Liver (tissue), 9 donors: ENCODE data around the gene CDHR2. TPM values are rescaled to one million over a fixed set of nuclear protein-coding genes. Genes with fewer than 3 reads are reported as not detected.

Experiments
- DNase-seq: peaks from one replicate; pipeline ENCODE4 v3.0.0-alpha.2; 2017; ENCODE audit warnings: low spot score
- H3K27ac ChIP-seq, 2 donors: one replicate each; pipeline ENCODE4 v1.7.0; 2013; ENCODE audit warnings: inconsistent platforms in 2 of 2, low read length in 2 of 2, control low read depth in 1 of 2, low read depth in 1 of 2, mild to moderate bottlenecking in 1 of 2
- H3K27me3 ChIP-seq, 4 donors: one replicate each; pipeline versions ENCODE4 v1.6.1 to v1.7.0; 2013; ENCODE audit warnings: low read length in 3 of 4, inconsistent platforms in 1 of 4, mild to moderate bottlenecking in 1 of 4, moderate library complexity in 1 of 4; ENCODE audit not compliant: control insufficient read depth in 4 of 4, insufficient read depth in 4 of 4
- H3K36me3 ChIP-seq, 4 donors: one replicate each; pipeline versions ENCODE4 v1.6.1 to v1.7.0; 2013; ENCODE audit warnings: low read length in 3 of 4, mild to moderate bottlenecking in 3 of 4, low read depth in 1 of 4, moderate library complexity in 1 of 4; ENCODE audit not compliant: control insufficient read depth in 4 of 4, insufficient read depth in 3 of 4
- H3K4me1 ChIP-seq, 4 donors: one replicate each; pipeline versions ENCODE4 v1.6.1 to v1.7.0; 2013; ENCODE audit warnings: low read length in 3 of 4, mild to moderate bottlenecking in 3 of 4, moderate library complexity in 1 of 4; ENCODE audit not compliant: control insufficient read depth in 4 of 4, insufficient read depth in 4 of 4
- H3K4me3 ChIP-seq, 3 donors: one replicate each; pipeline versions ENCODE4 v1.6.1 to v1.7.0; 2013; ENCODE audit warnings: low read length in 3 of 3, control low read depth in 1 of 3, low read depth in 1 of 3, mild to moderate bottlenecking in 1 of 3
- H3K9ac ChIP-seq, 2 donors: one replicate each; pipeline ENCODE4 v1.7.0; 2013; ENCODE audit warnings: low read length in 2 of 2, mild to moderate bottlenecking in 2 of 2, moderate library complexity in 2 of 2, control low read depth in 1 of 2, low read depth in 1 of 2
- H3K9me3 ChIP-seq, 4 donors: one replicate each; pipeline versions ENCODE4 v1.6.1 to v1.7.0; 2013; ENCODE audit warnings: low read length in 3 of 4; ENCODE audit not compliant: control insufficient read depth in 4 of 4
- ATF3 ChIP-seq: IDR thresholded peaks from 2 replicates; pipeline ENCODE4 v1.6.1; 2016; ENCODE audit warnings: antibody characterized with exemption
- CTCF ChIP-seq: fragments of 150-350 bp; IDR thresholded peaks from 2 replicates; pipeline ENCODE4 v1.5.1; 2017; ENCODE audit warnings: improper control_type of control experiment, low read depth, low read length; ENCODE audit not compliant: missing input control
- EGR1 ChIP-seq, 2 donors: IDR thresholded peaks; 2 replicates each; pipeline ENCODE4 v1.6.1; 2016 to 2018; ENCODE audit warnings: antibody characterized with exemption in 2 of 2, low read depth in 2 of 2
- FOXA1 ChIP-seq: IDR thresholded peaks from 2 replicates; pipeline ENCODE4 v1.6.1; 2016; ENCODE audit warnings: antibody characterized with exemption
- FOXA2 ChIP-seq: IDR thresholded peaks from 2 replicates; pipeline ENCODE4 v1.6.1; 2016; ENCODE audit warnings: antibody characterized with exemption
- GABPA ChIP-seq, 2 donors: IDR thresholded peaks in 1 of 2; conservative IDR thresholded peaks in 1 of 2; 2 replicates each; pipeline ENCODE4 v1.6.1; 2016; ENCODE audit warnings: antibody characterized with exemption in 2 of 2, mild to moderate bottlenecking in 1 of 2, moderate library complexity in 1 of 2
- HNF4A ChIP-seq, 2 donors: conservative IDR thresholded peaks; 2 replicates each; pipeline ENCODE4 v1.6.1; 2016; ENCODE audit warnings: antibody characterized with exemption in 2 of 2, mild to moderate bottlenecking in 2 of 2
- HNF4G ChIP-seq: IDR thresholded peaks from 2 replicates; pipeline ENCODE4 v1.6.1; 2016; ENCODE audit warnings: antibody characterized with exemption
- JUND ChIP-seq, 2 donors: IDR thresholded peaks; 2 replicates each; pipeline ENCODE4 v1.6.1; 2016; ENCODE audit warnings: antibody characterized with exemption in 2 of 2
- MAX ChIP-seq: IDR thresholded peaks from 2 replicates; pipeline ENCODE4 v1.6.1; 2016; ENCODE audit warnings: antibody characterized with exemption
- NR2F2 ChIP-seq: IDR thresholded peaks from 2 replicates; pipeline ENCODE4 v1.6.1; 2016; ENCODE audit warnings: antibody characterized with exemption
- RAD21 ChIP-seq, 2 donors: IDR thresholded peaks; 2 replicates each; pipeline ENCODE4 v1.6.1; 2016; ENCODE audit warnings: antibody characterized with exemption in 2 of 2, mild to moderate bottlenecking in 2 of 2
- REST ChIP-seq: IDR thresholded peaks from 2 replicates; pipeline ENCODE4 v1.6.1; 2016; ENCODE audit warnings: antibody characterized with exemption, mild to moderate bottlenecking
- RXRA ChIP-seq, 2 donors: IDR thresholded peaks; 2 replicates each; pipeline ENCODE4 v1.6.1; 2017 to 2018; ENCODE audit warnings: antibody characterized with exemption in 2 of 2, mild to moderate bottlenecking in 1 of 2
- SP1 ChIP-seq: IDR thresholded peaks from 2 replicates; pipeline ENCODE4 v1.6.1; 2018; ENCODE audit warnings: antibody characterized with exemption, mild to moderate bottlenecking
- TAF1 ChIP-seq: conservative IDR thresholded peaks from 2 replicates; pipeline ENCODE4 v1.6.1; 2016; ENCODE audit warnings: antibody characterized with exemption, mild to moderate bottlenecking
- YY1 ChIP-seq: IDR thresholded peaks from 2 replicates; pipeline ENCODE4 v1.6.1; 2016; ENCODE audit warnings: antibody characterized with exemption, mild to moderate bottlenecking
- ZBTB33 ChIP-seq: IDR thresholded peaks from 2 replicates; pipeline ENCODE4 v1.6.1; 2016; ENCODE audit warnings: antibody characterized with exemption
- WGBS: extraction: QIAGEN DNeasy Blood & Tissue Kit; methylation state at CpG from one replicate; pipeline ENCODE4 v1.1.7; 2013; 5-methylcytosine and 5-hydroxymethylcytosine counted together
- polyA plus RNA-seq, 2 donors: library from polyadenylated mRNA; stranded (reverse) in 1 of 2; unstranded in 1 of 2; fragments of 200-250 nt in 1 of 2; fragments of >200 nt in 1 of 2; fragmentation: Nextera tagmentation in 1 of 2; extraction: Ambion mirVana in 1 of 2; gene quantifications; one replicate each; pipeline versions ENCODE4 v1.2.1 to v1.2.3, GENCODE V29; 2013 to 2015
- total RNA-seq, 2 donors: library from RNA; depleted of rRNA; stranded (reverse); fragments of >200 nt; gene quantifications; one replicate each; pipeline ENCODE4 v1.2.3, GENCODE V29; 2014
- donor health status: healthy.
- donor health status: healthy.
- donor health status: healthy.
- donor health status: healthy.
- donor health status: healthy.

Gene CDHR2
- total and polyA plus RNA-seq, 4 donors: 8.8 to 23.8 (median 16.6) TPM

GRCh38 chr5:176616511-176616910, 67.4 kb downstream of the CDHR2 start:
- Histone ChIP-seq H3K9me3 (no peaks in the 10 kb centered on the region), H3K36me3 (no peaks in the 10 kb centered on the region), H3K4me3 (no peak overlapping the region), H3K4me1 (peaks cover 0 to 4% (median 0%) of the 10 kb centered on the region in 4 donors), H3K9ac (no peak overlapping the region), H3K27me3 (peaks cover 0 to 13% (median 8%) of the 10 kb centered on the region in 4 donors), H3K27ac (no peak overlapping the region)
- WGBS: 62% methylated on average over 7 of the region's 7 CpGs
- DNase-seq: no peak
- TF ChIP-seq EGR1 (IDR thresholded peaks at IDR 0.05; ENCODE audit: low read depth in 2 of 2) (no peak), CTCF (no peak), REST (no peak), FOXA1 (no peak), FOXA2 (no peak), YY1 (no peak)

GRCh38 chr5:176618783-176619182, 69.6 kb downstream of the CDHR2 start:
- no peak overlapping the region for H3K9ac ChIP-seq
- WGBS: 34% methylated on average over 19 of the region's 19 CpGs
- DNase-seq: no peak
- TF ChIP-seq RAD21 (IDR thresholded peaks at IDR 0.05) (no peak), SP1 (no peak), JUND (IDR thresholded peaks at IDR 0.05) (no peak), ATF3 (no peak), FOXA1 (no peak), RXRA (IDR thresholded peaks at IDR 0.05) (no peak), EGR1 (IDR thresholded peaks at IDR 0.05; ENCODE audit: low read depth in 2 of 2) (no peak), TAF1 (no peak), ZBTB33 (no peak), GABPA (IDR thresholded peaks at IDR 0.05 in 1 of 2, conservative IDR thresholded peaks at IDR 0.05 in 1 of 2) (no peak), NR2F2 (no peak), FOXA2 (no peak), HNF4G (no peak), MAX (no peak), YY1 (no peak), HNF4A (conservative IDR thresholded peaks at IDR 0.05) (no peak)
- no peaks in the 10 kb centered on the region for H3K9me3 ChIP-seq
- H3K4me1 ChIP-seq: peaks cover 0 to 4% (median 0%) of the 10 kb centered on the region in 4 donors
- peaks cover 0 to 13% (median 8%) of the 10 kb centered on the region in 4 donors for H3K27me3 ChIP-seq
- H3K27ac ChIP-seq: no peak overlapping the region
- no peak overlapping the region for H3K4me3 ChIP-seq
- H3K36me3 ChIP-seq: no peaks in the 10 kb centered on the region
